Liver (tissue), 9 donors: ENCODE results near the gene MOB1A. TPM values are rescaled to one million over a fixed set of nuclear protein-coding genes. Genes with fewer than 3 reads are reported as not detected.

Source experiments
- DNase-seq: peaks from one replicate; pipeline ENCODE4 v3.0.0-alpha.2; 2017; ENCODE audit warnings: low spot score
- H3K27ac ChIP-seq, 2 donors: one replicate each; pipeline ENCODE4 v1.7.0; 2013; ENCODE audit warnings: inconsistent platforms in 2 of 2, low read length in 2 of 2, control low read depth in 1 of 2, low read depth in 1 of 2, mild to moderate bottlenecking in 1 of 2
- H3K27me3 ChIP-seq, 4 donors: one replicate each; pipeline versions ENCODE4 v1.6.1 to v1.7.0; 2013; ENCODE audit warnings: low read length in 3 of 4, inconsistent platforms in 1 of 4, mild to moderate bottlenecking in 1 of 4, moderate library complexity in 1 of 4; ENCODE audit not compliant: control insufficient read depth in 4 of 4, insufficient read depth in 4 of 4
- H3K36me3 ChIP-seq, 4 donors: one replicate each; pipeline versions ENCODE4 v1.6.1 to v1.7.0; 2013; ENCODE audit warnings: low read length in 3 of 4, mild to moderate bottlenecking in 3 of 4, low read depth in 1 of 4, moderate library complexity in 1 of 4; ENCODE audit not compliant: control insufficient read depth in 4 of 4, insufficient read depth in 3 of 4
- H3K4me1 ChIP-seq, 4 donors: one replicate each; pipeline versions ENCODE4 v1.6.1 to v1.7.0; 2013; ENCODE audit warnings: low read length in 3 of 4, mild to moderate bottlenecking in 3 of 4, moderate library complexity in 1 of 4; ENCODE audit not compliant: control insufficient read depth in 4 of 4, insufficient read depth in 4 of 4
- H3K4me3 ChIP-seq, 3 donors: one replicate each; pipeline versions ENCODE4 v1.6.1 to v1.7.0; 2013; ENCODE audit warnings: low read length in 3 of 3, control low read depth in 1 of 3, low read depth in 1 of 3, mild to moderate bottlenecking in 1 of 3
- H3K9ac ChIP-seq, 2 donors: one replicate each; pipeline ENCODE4 v1.7.0; 2013; ENCODE audit warnings: low read length in 2 of 2, mild to moderate bottlenecking in 2 of 2, moderate library complexity in 2 of 2, control low read depth in 1 of 2, low read depth in 1 of 2
- H3K9me3 ChIP-seq, 4 donors: one replicate each; pipeline versions ENCODE4 v1.6.1 to v1.7.0; 2013; ENCODE audit warnings: low read length in 3 of 4; ENCODE audit not compliant: control insufficient read depth in 4 of 4
- EGR1 ChIP-seq, 2 donors: IDR thresholded peaks; 2 replicates each; pipeline ENCODE4 v1.6.1; 2016 to 2018; ENCODE audit warnings: antibody characterized with exemption in 2 of 2, low read depth in 2 of 2
- FOXA1 ChIP-seq: IDR thresholded peaks from 2 replicates; pipeline ENCODE4 v1.6.1; 2016; ENCODE audit warnings: antibody characterized with exemption
- GABPA ChIP-seq, 2 donors: IDR thresholded peaks in 1 of 2; conservative IDR thresholded peaks in 1 of 2; 2 replicates each; pipeline ENCODE4 v1.6.1; 2016; ENCODE audit warnings: antibody characterized with exemption in 2 of 2, mild to moderate bottlenecking in 1 of 2, moderate library complexity in 1 of 2
- HNF4A ChIP-seq, 2 donors: conservative IDR thresholded peaks; 2 replicates each; pipeline ENCODE4 v1.6.1; 2016; ENCODE audit warnings: antibody characterized with exemption in 2 of 2, mild to moderate bottlenecking in 2 of 2
- HNF4G ChIP-seq: IDR thresholded peaks from 2 replicates; pipeline ENCODE4 v1.6.1; 2016; ENCODE audit warnings: antibody characterized with exemption
- JUND ChIP-seq, 2 donors: IDR thresholded peaks; 2 replicates each; pipeline ENCODE4 v1.6.1; 2016; ENCODE audit warnings: antibody characterized with exemption in 2 of 2
- RAD21 ChIP-seq, 2 donors: IDR thresholded peaks; 2 replicates each; pipeline ENCODE4 v1.6.1; 2016; ENCODE audit warnings: antibody characterized with exemption in 2 of 2, mild to moderate bottlenecking in 2 of 2
- REST ChIP-seq: IDR thresholded peaks from 2 replicates; pipeline ENCODE4 v1.6.1; 2016; ENCODE audit warnings: antibody characterized with exemption, mild to moderate bottlenecking
- RXRA ChIP-seq, 2 donors: IDR thresholded peaks; 2 replicates each; pipeline ENCODE4 v1.6.1; 2017 to 2018; ENCODE audit warnings: antibody characterized with exemption in 2 of 2, mild to moderate bottlenecking in 1 of 2
- SP1 ChIP-seq: IDR thresholded peaks from 2 replicates; pipeline ENCODE4 v1.6.1; 2018; ENCODE audit warnings: antibody characterized with exemption, mild to moderate bottlenecking
- TAF1 ChIP-seq: conservative IDR thresholded peaks from 2 replicates; pipeline ENCODE4 v1.6.1; 2016; ENCODE audit warnings: antibody characterized with exemption, mild to moderate bottlenecking
- YY1 ChIP-seq: IDR thresholded peaks from 2 replicates; pipeline ENCODE4 v1.6.1; 2016; ENCODE audit warnings: antibody characterized with exemption, mild to moderate bottlenecking
- ZBTB33 ChIP-seq: IDR thresholded peaks from 2 replicates; pipeline ENCODE4 v1.6.1; 2016; ENCODE audit warnings: antibody characterized with exemption
- WGBS: extraction: QIAGEN DNeasy Blood & Tissue Kit; methylation state at CpG from one replicate; pipeline ENCODE4 v1.1.7; 2013; 5-methylcytosine and 5-hydroxymethylcytosine counted together
- polyA plus RNA-seq, 2 donors: library from polyadenylated mRNA; stranded (reverse) in 1 of 2; unstranded in 1 of 2; fragments of 200-250 nt in 1 of 2; fragments of >200 nt in 1 of 2; fragmentation: Nextera tagmentation in 1 of 2; extraction: Ambion mirVana in 1 of 2; gene quantifications; one replicate each; pipeline versions ENCODE4 v1.2.1 to v1.2.3, GENCODE V29; 2013 to 2015
- total RNA-seq, 2 donors: library from RNA; depleted of rRNA; stranded (reverse); fragments of >200 nt; gene quantifications; one replicate each; pipeline ENCODE4 v1.2.3, GENCODE V29; 2014
- donor health status: healthy.
- donor health status: healthy.
- donor health status: healthy.
- donor health status: healthy.
- donor health status: healthy.

The MOB1A gene
- total and polyA plus RNA-seq, 4 donors: 15.5 to 44.7 (median 23.0) TPM

GRCh38 chr2:74104839-74105238 is 73.8 kb downstream of the MOB1A start:
- peaks cover 4 to 32% (median 18%) of the 10 kb centered on the region in 4 donors for H3K36me3 ChIP-seq
- WGBS: 95% methylated on average over 7 of the region's 7 CpGs
- no peak for TF ChIP-seq HNF4G
- TF ChIP-seq REST: no peak
- TF ChIP-seq JUND (IDR thresholded peaks at IDR 0.05): no peak
- TF ChIP-seq GABPA (IDR thresholded peaks at IDR 0.05 in 1 of 2, conservative IDR thresholded peaks at IDR 0.05 in 1 of 2): no peak
- TF ChIP-seq RAD21 (IDR thresholded peaks at IDR 0.05): peak; percentile 40 to 48
- TF ChIP-seq ZBTB33: no peak
- no peak for TF ChIP-seq FOXA1

GRCh38 chr2:74103763-74104162 is 74.9 kb downstream of the MOB1A start:
- H3K4me3 ChIP-seq: no peak overlapping the region
- TF ChIP-seq ZBTB33 (no peak), REST (no peak), SP1 (no peak), TAF1 (no peak), YY1 (no peak), JUND (IDR thresholded peaks at IDR 0.05) (no peak), HNF4A (conservative IDR thresholded peaks at IDR 0.05) (no peak), EGR1 (IDR thresholded peaks at IDR 0.05; ENCODE audit: low read depth in 2 of 2) (no peak), RXRA (IDR thresholded peaks at IDR 0.05) (no peak)
- no peaks in the 10 kb centered on the region for H3K27me3 ChIP-seq
- peaks cover 11 to 43% (median 21%) of the 10 kb centered on the region in 4 donors for H3K36me3 ChIP-seq
- no peaks in the 10 kb centered on the region for H3K4me1 ChIP-seq
- H3K9ac ChIP-seq: no peak overlapping the region
- no peak for DNase-seq
- WGBS: 92% methylated on average over 6 of the region's 6 CpGs
- no peaks in the 10 kb centered on the region for H3K9me3 ChIP-seq
- H3K27ac ChIP-seq: no peak overlapping the region

More at GRCh38 chr2:74104839-74105238, 73.8 kb downstream of the MOB1A start:
- no peak overlapping the region for H3K27ac ChIP-seq
- no peaks in the 10 kb centered on the region for H3K27me3 ChIP-seq
- no peak overlapping the region for H3K4me3 ChIP-seq
- H3K9me3 ChIP-seq: no peaks in the 10 kb centered on the region
- DNase-seq: no peak
- H3K9ac ChIP-seq: no peak overlapping the region
- no peaks in the 10 kb centered on the region for H3K4me1 ChIP-seq
